Mammary epithelial cell (primary cell): ENCODE data around the gene GOLGA8A.
"Not testable (repeated sequence)": the region's sequence is repeated elsewhere in the genome, so short reads cannot be mapped to it uniquely, and the experiment has no call there.

Experiments used
- EZH2 ChIP-seq: IDR thresholded peaks from 2 replicates; pipeline ENCODE4 v1.6.1; 2012; ENCODE audit warnings: low read length, inconsistent platforms, borderline replicate concordance
- TF ChIP-seq, protein P1 (sequence below), 2 donors: IDR thresholded peaks in 1 of 2; conservative IDR thresholded peaks in 1 of 2; 2 replicates each; pipeline ENCODE4 v1.5.1; 2011 to 2012; ENCODE audit warnings: inconsistent platforms in 2 of 2, low read length in 2 of 2, mild to moderate bottlenecking in 2 of 2, control low read depth in 1 of 2, low read depth in 1 of 2; ENCODE audit not compliant: insufficient read depth in 1 of 2; ENCODE audit errors: extremely low read depth in 1 of 2

DNA sequence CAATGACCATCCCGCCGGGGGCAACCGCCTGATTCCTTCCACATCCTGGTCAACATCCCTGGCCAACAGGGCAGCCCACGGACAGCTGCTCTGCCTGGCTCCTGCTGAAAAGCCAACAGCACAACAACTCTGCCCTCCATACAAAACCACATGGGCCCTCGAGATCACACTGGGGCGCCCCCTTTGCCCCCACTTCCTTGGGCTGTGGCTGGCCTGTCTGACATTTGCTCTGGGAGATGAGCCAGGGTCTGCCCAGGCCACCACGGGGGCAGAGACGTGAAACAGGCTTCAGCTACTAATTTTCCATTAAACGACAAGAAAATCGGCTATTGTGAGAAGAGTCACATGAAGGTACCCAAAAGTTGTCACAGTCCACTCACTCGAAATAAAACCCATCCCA, 16.7 kb downstream of the GOLGA8A start:
- TF ChIP-seq, protein P1, sequence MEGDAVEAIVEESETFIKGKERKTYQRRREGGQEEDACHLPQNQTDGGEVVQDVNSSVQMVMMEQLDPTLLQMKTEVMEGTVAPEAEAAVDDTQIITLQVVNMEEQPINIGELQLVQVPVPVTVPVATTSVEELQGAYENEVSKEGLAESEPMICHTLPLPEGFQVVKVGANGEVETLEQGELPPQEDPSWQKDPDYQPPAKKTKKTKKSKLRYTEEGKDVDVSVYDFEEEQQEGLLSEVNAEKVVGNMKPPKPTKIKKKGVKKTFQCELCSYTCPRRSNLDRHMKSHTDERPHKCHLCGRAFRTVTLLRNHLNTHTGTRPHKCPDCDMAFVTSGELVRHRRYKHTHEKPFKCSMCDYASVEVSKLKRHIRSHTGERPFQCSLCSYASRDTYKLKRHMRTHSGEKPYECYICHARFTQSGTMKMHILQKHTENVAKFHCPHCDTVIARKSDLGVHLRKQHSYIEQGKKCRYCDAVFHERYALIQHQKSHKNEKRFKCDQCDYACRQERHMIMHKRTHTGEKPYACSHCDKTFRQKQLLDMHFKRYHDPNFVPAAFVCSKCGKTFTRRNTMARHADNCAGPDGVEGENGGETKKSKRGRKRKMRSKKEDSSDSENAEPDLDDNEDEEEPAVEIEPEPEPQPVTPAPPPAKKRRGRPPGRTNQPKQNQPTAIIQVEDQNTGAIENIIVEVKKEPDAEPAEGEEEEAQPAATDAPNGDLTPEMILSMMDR (conservative IDR thresholded peaks at IDR 0.05 in 1 of 2, IDR thresholded peaks at IDR 0.05 in 1 of 2; ENCODE audit: extremely low read depth in 1 of 2, insufficient read depth in 1 of 2, low read depth in 1 of 2, low read length in 2 of 2) = not testable (repeated sequence)
- TF ChIP-seq EZH2 = not testable (repeated sequence)
